Middle frontal gyrus (tissue), 1 donor: ENCODE data around the gene HSD3B7.

Experiments used
- DNase-seq: peaks from one replicate; pipeline ENCODE4 v3.0.0-alpha.2; 2015; ENCODE audit warnings: low spot score; ENCODE audit errors: extremely low spot score

The HSD3B7 gene

DNA sequence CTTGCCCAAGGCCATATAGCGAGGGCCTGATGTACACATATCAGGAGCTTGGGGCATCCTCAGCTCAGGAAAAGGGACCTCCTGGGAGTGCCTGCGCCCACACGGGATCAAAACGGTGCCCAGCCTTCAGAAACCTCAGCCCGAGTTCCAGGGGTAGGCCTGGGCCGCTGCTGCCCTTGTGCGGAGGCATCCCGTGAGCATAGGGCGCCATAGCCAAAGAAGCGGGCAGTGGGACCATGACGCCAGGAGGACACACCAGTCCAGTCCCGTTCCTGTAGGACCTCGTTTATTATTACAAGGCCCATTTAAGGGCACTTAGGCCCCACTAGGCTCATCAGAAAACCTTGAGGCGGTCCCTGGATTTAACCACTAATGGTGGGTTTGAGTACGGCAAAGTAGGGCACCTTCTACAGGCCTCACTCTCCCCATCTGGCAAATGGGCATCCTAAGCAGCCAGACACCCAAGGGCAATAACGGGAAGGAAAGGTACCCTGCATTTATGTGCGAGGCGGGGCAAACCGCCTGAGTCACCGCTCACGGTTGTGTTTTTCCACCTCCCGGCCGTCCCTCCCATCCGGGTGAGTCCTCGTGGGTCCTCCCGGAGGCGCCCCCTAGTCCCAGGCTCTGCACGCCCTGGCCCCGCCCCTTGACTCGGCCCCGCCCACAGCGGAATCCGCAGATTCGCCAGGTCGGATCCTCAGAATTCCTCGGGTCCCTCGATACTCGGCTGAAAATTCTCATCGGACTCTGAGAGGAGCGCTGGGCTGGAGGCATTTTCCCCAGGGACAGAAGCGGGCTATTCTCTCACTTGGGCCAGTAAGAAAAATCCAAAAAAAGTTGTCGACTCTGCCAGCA is 28.2 kb upstream of the HSD3B7 start:
- no peak for DNase-seq

DNA sequence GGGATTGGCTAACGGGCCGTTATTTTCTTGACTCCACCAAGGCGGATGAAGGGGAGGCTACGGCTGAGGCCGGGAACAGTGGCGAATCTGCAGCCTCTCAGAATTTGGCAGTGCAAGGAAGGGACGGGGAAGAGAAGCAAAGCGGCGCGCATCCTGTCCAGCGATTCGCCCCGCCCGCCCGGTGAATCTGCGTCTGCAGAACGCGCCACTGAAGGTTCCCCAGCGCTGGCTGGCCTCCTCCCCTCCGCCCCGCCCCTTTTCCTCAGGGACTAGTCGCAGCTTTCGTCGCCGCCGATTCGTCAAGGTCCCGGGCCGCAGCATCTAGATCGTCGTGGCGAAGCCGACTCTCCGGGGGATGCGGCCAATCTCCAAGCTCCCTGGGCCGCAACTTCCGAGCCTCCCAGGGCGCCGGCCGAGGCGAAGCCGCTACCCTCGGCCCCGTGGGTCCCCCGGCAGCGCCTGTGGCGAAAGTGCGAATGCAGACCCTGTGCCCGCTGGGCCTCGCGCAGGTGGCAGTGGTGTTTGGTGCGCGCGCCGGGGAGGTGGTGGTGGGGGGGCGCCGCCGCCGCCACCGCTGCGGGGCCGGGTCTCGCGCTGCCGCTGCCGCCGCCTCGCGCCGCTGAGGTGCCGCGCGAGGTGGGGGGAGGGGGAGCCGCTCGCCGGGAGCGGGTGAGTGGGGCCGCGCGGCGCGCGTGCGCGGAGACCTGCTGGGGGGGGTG is 27.4 kb upstream of the HSD3B7 start, which contains the start of gene SETD1A:
Gene SETD1A, plus strand, starts transcription at position 299 of the 719 bp plus-strand sequence. CDS start 978 bp downstream, outside the sequence.
- DNase-seq = peak; percentile 86

DNA sequence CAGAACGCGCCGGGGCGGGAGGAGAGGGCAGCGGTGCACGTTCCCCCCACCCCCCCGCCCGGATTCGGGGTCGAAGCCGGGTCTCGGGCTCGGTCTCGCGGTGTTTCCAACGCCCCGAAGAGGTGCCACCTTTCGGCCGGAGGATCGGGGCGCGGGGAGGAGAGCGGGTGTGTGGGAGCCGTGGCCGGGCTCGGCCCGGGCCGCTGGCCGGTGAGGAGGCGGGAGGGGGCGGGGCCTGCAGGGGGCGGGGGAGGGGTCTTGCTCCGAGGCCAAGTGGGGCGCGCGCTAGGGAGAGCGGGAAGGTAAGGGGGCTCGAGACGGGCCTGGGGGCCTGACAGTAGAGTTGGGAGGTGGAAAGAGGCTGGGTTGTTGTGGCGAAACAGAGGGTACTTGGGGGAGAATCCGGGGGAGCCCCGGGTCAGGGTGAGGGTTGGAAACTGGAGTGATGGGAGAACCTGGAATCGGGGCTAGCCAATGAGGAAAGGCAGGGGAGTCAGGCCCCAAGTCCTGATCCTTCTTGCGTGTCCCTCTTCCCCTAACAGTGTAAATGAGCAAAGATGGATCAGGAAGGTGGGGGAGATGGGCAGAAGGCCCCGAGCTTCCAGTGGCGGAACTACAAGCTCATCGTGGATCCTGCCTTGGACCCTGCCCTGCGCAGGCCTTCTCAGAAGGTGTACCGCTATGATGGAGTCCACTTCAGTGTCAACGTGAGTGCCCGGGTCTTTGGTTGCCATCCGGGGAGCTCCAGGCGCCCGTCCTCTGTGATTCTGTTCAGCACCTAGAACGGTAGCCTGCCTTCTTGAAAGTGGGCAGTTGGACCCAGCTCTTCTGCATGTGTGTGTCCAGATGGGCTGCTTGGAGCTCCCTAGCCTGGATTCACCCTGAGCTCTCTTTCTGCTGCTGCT is 26.6 kb upstream of the HSD3B7 start:
- DNase-seq = no peak

DNA sequence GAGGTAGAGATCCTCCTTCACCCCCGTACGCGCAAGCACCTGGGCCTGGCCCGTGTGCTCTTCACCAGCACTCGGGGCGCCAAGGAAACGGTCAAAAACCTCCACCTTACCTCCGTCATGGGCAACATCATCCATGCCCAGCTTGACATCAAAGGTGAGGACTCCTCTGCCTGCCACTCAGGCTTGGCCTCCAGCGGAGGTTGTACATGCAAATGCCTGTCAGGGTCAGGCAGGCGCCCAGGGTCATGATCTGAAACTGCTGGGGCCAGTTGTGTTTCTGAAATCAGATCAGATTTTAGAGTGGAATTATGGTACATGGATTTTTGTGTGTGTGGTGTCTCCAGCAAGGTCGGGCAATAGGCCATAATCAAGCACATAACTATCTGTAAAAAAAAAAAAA is 23.6 kb upstream of the HSD3B7 start:
- DNase-seq = no peak

DNA sequence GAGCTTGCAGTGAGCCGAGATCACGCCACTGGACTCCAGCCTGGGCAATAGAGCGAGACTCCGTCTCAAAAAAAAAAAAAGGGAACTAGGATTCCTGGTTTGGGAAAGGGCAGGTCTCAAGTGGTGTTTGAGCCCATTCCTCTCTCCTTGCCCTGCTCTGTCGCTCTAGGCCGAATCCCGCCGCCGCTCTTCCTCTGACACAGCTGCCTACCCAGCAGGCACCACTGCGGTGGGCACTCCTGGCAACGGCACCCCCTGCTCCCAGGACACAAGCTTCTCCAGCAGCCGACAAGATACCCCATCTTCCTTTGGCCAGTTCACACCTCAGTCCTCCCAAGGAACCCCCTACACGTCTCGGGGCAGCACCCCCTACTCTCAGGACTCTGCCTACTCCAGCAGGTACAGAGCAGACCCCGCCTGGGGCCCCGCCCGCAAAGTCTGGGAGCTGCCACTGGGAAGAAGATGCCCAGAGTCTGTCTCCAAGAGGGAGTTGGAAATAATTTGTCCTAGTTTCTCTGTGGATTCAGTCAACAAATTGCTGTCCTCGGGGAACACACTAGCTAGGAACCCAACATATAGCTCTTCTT is 21.0 kb upstream of the HSD3B7 start:
- DNase-seq = no peak

DNA sequence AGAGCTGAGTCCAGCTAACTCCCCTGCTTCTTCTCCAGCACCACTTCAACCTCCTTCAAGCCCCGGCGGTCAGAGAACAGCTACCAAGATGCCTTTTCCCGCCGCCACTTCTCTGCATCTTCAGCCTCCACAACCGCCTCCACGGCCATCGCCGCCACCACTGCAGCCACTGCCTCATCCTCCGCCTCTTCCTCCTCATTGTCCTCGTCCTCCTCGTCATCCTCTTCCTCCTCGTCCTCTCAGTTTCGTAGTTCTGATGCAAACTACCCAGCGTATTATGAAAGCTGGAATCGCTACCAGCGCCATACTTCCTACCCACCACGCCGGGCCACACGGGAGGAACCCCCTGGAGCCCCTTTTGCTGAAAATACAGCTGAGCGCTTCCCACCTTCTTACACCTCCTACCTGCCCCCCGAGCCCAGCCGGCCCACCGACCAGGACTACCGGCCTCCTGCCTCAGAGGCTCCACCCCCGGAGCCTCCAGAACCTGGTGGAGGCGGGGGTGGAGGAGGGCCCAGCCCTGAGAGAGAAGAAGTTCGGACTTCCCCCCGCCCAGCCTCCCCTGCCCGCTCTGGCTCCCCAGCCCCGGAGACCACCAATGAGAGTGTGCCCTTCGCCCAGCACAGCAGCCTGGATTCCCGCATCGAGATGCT is 20.3 kb upstream of the HSD3B7 start:
- DNase-seq = no peak

DNA sequence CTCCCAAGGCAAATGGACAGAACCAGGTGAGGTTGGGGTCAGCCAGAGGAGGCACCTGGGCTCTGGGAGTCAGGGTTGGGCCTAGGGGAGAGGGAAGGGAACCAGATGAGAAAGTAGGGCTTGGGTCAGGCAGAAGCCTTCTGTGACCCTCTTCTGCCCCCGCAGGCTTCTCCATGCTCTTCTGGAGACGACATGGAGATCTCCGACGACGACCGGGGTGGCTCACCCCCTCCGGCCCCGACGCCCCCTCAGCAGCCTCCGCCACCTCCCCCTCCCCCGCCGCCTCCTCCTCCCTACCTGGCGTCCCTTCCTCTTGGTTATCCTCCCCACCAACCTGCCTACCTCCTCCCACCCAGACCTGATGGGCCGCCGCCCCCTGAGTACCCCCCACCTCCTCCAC is 19.6 kb upstream of the HSD3B7 start:
- no peak for DNase-seq

DNA sequence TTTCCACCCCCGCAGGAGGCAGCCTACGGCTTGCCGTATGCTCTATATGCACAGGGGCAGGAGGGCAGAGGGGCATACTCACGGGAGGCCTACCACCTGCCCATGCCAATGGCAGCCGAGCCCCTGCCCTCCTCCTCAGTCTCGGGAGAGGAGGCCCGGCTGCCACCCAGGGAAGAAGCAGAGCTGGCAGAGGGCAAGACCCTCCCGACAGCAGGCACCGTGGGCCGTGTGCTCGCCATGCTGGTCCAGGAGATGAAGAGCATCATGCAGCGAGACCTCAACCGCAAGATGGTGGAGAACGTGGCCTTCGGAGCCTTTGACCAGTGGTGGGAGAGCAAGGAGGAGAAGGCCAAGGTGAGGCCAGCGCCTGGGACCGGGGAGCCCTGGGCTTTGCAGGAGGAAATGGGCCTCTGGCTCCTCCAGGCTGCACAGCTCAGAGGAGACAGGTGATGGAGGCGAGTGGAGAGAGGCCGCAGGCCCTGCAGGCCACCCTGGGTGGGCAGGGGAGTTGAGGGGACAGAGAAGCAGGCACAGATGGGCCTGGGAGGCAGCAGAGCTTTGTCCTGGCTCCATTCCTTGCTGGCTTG is 18.9 kb upstream of the HSD3B7 start:
- no peak for DNase-seq

DNA sequence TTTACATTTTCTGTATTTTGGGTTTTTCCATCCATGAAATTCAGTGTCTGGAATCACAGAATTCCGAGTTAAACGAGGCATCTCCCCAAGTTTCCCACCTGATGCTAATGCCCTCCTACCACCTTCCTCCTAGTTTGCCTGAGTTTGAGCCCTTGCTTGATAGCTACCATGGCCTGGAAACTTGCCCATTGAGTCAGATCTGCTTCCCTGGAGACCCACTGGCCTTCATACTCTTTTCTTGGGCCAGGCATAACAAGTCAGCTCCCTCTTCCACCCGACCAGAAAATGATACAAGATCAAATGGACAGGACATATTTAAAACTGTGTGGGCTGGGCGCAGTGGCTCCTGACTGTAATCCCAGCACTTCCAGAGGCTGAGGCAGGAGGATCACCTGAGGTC is 17.2 kb upstream of the HSD3B7 start:
- no peak for DNase-seq

DNA sequence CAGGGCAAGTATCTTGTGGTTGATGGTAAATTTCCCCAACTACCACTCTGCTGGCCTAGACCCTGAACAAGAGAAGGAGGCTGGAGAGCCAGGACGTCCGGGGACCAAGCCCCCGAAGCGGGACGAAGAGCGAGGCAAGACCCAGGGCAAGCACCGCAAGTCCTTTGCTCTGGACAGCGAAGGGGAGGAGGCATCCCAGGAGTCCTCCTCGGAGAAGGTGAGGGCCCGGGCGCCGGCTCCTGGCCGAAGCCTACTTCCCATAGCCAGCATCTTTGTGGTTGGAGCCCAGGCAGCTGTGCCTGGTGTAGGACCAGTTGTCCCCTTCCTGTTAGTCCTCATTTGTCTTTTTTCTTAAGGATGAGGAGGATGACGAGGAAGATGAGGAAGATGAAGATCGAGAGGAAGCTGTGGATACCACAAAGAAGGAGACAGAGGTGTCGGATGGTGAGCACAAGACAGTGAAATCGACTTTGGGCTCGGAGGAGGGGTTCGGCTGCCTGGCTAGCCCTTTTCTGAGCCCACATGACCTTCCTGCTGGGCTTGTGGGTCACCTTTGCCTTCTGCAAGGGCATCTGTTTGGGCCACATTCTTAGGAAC is 15.7 kb upstream of the HSD3B7 start:
- DNase-seq = no peak

DNA sequence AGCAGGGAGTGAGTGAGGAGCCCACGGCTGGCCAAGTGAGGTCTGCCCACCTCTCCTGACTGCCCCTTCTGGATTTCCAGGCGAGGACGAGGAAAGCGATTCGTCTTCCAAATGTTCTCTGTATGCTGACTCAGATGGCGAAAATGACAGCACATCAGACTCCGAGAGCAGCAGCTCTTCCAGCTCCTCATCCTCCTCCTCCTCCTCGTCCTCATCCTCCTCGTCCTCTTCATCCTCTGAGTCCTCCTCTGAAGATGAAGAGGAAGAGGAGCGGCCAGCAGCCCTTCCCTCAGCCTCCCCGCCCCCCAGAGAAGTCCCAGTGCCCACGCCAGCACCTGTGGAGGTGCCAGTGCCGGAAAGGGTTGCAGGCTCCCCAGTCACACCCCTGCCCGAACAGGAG is 13.7 kb upstream of the HSD3B7 start:
- DNase-seq = no peak

DNA sequence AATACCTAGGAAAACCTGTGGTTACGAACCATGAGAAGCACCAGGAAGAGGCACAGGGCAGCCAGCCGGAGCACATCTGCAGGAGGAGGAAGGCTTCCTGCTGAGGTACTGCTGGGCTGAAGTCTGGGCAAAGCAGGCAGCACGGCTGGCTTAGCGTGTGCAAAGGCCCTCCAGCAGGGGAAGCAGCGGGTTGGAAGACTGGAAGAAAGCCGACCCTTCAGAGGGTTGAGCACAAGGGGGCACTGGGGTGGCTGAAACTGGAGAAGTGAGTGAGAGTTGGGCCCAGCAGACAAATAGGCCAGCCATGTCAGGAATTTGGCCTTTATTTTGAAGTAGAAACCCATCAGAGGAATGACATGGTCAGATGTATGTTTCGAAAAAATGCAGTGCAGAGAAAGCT is 12.1 kb upstream of the HSD3B7 start:
- DNase-seq = no peak

DNA sequence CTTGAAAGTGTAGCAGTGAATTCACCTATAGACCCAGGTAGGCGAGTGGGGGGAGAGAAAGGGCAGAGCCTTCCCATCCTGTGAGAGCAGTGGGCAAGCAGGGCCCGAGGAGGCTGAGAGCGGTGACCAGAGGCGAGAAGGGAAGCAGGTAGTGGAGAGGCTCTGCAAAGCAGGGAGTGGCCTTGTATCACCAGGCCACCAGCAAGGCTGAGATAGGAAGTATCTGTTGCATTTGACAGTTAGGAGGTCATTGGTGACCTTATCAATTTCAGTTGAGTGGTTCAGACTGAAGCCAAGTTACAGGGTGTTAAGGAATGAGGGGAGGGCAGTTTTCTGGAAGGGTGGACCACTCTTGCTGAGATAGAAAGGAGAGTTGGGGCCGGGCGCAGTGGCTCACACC is 10.7 kb upstream of the HSD3B7 start:
- DNase-seq = no peak

DNA sequence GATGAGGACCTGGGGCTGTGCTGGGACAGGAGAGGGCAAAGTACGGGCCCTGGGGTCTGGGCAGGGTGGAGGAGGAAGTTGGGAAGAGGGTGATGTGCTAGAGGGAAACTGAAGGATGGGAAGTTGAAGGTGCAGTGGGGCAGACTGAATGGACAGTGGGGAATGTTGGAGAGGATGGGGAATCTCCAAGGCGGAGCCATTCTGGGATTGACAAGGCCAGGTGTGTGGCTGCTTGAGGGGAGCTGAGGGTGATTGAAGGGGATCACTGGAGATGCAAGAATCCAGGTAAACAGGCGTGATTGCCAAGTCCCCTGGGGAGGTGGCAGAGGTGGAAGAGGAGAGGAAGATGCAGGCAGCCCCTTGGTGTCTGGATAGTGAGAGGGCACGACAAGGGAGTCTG is 8.5 kb upstream of the HSD3B7 start:
- no peak for DNase-seq

DNA sequence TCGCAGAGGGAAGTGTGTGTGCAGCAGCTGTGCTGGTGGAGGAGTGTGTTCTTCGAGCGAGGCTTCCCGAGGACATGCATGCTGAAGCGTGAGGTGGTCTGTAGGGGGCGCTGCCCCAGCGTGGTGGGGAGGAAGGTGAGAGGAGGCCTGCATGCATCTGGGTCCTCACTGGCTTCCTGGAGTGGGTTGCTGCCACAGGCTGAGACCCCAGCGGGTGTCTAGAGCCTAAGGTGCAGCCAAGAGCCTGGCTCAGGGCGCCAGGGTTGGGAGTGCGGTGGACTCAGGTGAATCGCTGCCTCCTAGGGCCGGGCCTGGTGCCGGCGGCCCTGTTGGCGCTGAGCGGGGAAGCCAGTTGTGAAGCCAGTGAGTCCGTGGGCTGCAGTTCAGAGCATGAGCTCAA is 7.5 kb upstream of the HSD3B7 start:
- no peak for DNase-seq

DNA sequence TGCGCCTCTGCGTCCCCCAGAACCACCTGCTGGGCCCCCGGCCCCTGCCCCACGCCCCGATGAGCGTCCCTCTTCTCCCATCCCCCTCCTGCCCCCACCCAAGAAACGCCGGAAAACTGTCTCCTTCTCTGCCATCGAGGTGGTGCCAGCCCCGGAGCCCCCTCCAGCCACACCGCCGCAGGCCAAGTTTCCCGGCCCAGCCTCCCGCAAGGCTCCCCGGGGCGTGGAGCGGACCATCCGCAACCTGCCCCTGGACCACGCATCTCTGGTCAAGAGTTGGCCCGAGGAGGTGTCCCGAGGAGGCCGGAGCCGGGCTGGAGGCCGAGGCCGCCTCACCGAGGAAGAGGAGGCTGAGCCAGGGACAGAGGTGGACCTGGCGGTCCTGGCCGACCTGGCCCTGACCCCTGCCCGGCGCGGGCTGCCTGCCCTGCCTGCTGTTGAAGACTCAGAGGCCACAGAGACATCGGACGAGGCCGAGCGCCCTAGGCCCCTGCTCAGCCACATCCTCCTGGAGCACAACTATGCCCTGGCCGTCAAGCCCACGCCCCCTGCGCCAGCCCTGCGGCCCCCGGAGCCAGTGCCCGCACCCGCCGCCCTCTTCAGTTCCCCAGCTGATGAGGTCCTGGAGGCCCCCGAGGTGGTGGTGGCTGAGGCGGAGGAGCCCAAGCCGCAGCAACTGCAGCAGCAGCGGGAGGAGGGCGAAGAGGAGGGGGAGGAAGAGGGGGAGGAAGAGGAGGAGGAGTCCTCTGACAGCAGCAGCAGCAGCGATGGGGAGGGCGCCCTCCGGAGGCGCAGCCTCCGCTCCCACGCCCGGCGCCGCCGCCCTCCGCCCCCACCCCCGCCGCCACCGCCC is 5.6 kb upstream of the HSD3B7 start:
- no peak for DNase-seq

DNA sequence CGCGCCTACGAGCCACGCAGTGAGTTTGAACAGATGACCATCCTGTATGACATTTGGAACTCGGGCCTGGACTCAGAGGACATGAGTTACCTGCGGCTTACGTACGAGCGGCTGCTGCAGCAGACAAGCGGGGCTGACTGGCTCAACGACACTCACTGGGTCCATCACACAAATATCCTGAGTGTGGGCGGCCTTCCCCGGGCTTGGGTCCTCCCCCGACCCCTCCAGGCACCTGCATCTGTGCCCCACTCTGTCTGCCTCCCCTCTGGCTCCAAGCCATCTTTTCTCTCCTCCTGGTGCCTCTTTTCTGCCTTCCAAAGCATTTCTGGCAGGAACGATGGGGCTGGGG is 5.0 kb upstream of the HSD3B7 start:
- DNase-seq = no peak

DNA sequence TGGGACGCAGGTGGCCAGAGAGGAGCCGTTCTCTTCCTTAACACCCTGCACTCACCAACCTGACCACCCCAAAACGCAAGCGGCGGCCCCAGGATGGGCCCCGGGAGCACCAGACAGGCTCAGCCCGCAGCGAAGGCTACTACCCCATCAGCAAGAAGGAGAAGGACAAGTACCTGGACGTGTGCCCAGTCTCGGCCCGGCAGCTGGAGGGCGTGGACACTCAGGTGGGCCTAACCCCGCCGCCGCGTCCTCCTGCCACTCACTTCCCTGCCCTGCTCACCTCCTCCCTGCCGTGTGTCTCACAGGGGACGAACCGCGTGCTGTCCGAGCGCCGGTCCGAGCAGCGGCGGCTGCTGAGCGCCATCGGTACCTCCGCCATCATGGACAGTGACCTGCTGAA is 4.6 kb upstream of the HSD3B7 start:
- no peak for DNase-seq

DNA sequence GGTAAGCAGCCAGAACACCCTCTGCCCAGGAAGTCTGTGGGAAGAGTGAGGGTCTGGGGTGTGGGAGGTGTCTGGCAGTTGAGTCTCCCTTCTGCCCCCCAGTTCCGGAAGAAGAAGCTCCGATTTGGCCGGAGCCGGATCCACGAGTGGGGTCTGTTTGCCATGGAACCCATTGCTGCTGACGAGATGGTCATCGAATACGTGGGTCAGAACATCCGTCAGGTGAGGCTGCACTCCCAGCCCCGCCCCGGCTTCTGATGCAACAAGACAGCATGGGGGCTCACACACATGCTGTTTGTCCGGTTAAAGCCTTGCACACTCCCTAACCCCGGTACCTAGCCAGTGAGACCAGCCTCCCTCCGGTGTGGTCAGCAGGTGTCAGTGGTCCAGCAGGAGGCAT is 4.0 kb upstream of the HSD3B7 start:
- no peak for DNase-seq
